H1 (cell line): ENCODE data around the gene LHFPL2. TPM values are rescaled to one million over a fixed set of nuclear protein-coding genes. Genes with fewer than 3 reads are reported as not detected.

Experiments
- CHD1 ChIP-seq: IDR thresholded peaks from 2 replicates; pipeline ENCODE4 v1.6.1; 2012; ENCODE audit warnings: low read depth, low read length, improper control_type of control experiment
- CHD7 ChIP-seq: fragments of 300-600 bp; sonication (generic); IDR thresholded peaks from 2 replicates; pipeline ENCODE4 v1.7.1; 2012; ENCODE audit warnings: low read length, moderate library complexity, mild to moderate bottlenecking, inconsistent platforms; ENCODE audit not compliant: insufficient replicate concordance
- CREB1 ChIP-seq: IDR thresholded peaks from 2 replicates; pipeline ENCODE4 v1.6.1; 2012; ENCODE audit warnings: inconsistent platforms
- EZH2 ChIP-seq: fragments of 200-600 bp; sonication (generic); IDR thresholded peaks from 2 replicates; pipeline ENCODE4 v1.7.1; 2012; ENCODE audit warnings: low read depth, mild to moderate bottlenecking, moderate library complexity, low read length, inconsistent platforms; ENCODE audit not compliant: severe bottlenecking
- HDAC2 ChIP-seq, 2 experiments: fragments of 300-600 bp in 1 of 2; sonication (generic) in 1 of 2; IDR thresholded peaks; 2 replicates each; pipeline ENCODE4 v1.6.1; 2011 to 2012; ENCODE audit warnings: low read depth in 2 of 2, low read length in 2 of 2, mild to moderate bottlenecking in 2 of 2, moderate library complexity in 2 of 2, borderline replicate concordance in 1 of 2, inconsistent platforms in 1 of 2
- POLR2A ChIP-seq, 2 experiments: IDR thresholded peaks; 1 replicate in 1 of 2; 2 replicates in 1 of 2; pipeline ENCODE4 v1.6.1; 2011; ENCODE audit warnings: low read depth in 2 of 2, low read length in 2 of 2, mild to moderate bottlenecking in 2 of 2; ENCODE audit errors: control extremely low read depth in 1 of 2
- POU5F1 ChIP-seq: IDR thresholded peaks from 2 replicates; pipeline ENCODE4 v1.6.1; 2011; ENCODE audit warnings: low read depth, mild to moderate bottlenecking, low read length, moderate library complexity
- RFX5 ChIP-seq: IDR thresholded peaks from 2 replicates; pipeline ENCODE4 v1.6.1; 2011; ENCODE audit warnings: low read depth, low read length, improper control_type of control experiment, borderline replicate concordance
- SRF ChIP-seq: IDR thresholded peaks from 2 replicates; pipeline ENCODE4 v1.6.1; 2011; ENCODE audit warnings: mild to moderate bottlenecking, low read depth, low read length, moderate library complexity
- polyA plus RNA-seq, 7 experiments: library from polyadenylated mRNA; depleted of rRNA in 3 of 7; stranded (reverse) in 5 of 7; unstranded in 2 of 7; fragments of >200 nt in 5 of 7; fragments of 200-250 nt in 2 of 7; gene quantifications; 1 replicate in 5 of 7; 2 replicates in 1 of 7; 4 replicates in 1 of 7; pipeline versions ENCODE4 v1.2.1 to v1.2.3, GENCODE V29; 2011 to 2013; ENCODE audit warnings: missing spikeins in 2 of 7, mixed read lengths in 2 of 7
- total RNA-seq: library from RNA; stranded (reverse); fragmentation: NEBNext Ultra II Directional; extraction: Animal tissue kit (Norgen Biotek cat#: 25700); gene quantifications from 2 replicates; pipeline ENCODE4 v1.2.1, GENCODE V29; 2021

The LHFPL2 gene
- total and polyA plus RNA-seq, 2 of the 8 experiments (the other 6 are each of a cell fraction or from before 2014, with no cell fraction given) = 9.6 to 43.0 TPM

- TF ChIP-seq CHD7 (no peak), CHD1 (no peak), SRF (no peak), EZH2 (no peak), POU5F1 (no peak), POLR2A (IDR thresholded peaks at IDR 0.05; ENCODE audit: control extremely low read depth in 1 of 2, low read depth in 2 of 2, low read length in 2 of 2) (no peak), CREB1 (no peak), RFX5 (no peak), HDAC2 (IDR thresholded peaks at IDR 0.05; ENCODE audit: borderline replicate concordance in 1 of 2, low read depth in 2 of 2, low read length in 2 of 2) (no peak)
Observed at GRCh38 chr5:78610636-78611035, 37.9 kb downstream of the LHFPL2 start (continued).
